Fibroblast of lung (primary cell): Measurements from ENCODE around the gene ILRUN. TPM values are rescaled to one million over a fixed set of nuclear protein-coding genes. Genes with fewer than 3 reads are reported as not detected.
A peak's percentile ranks its signal among the peaks of the same experiment; 100 is the strongest.
"Not testable (repeated sequence)": the region's sequence is repeated elsewhere in the genome, so short reads cannot be mapped to it uniquely, and the experiment has no call there.

ENCODE experiments used
- DNase-seq, 2 donors: peaks; one replicate each; pipeline versions ENCODE4 v3.0.0 to v3.0.0-alpha.2; 2010; ENCODE audit warnings: low read depth in 2 of 2
- H2AFZ ChIP-seq: 2 replicates; pipeline ENCODE4 v1.5.1; 2012; ENCODE audit warnings: low read length, control low read depth, inconsistent platforms
- H3K27ac ChIP-seq: 2 replicates; pipeline ENCODE4 v1.5.1; 2011; ENCODE audit warnings: low read length, control low read depth; ENCODE audit not compliant: insufficient read depth
- H3K27me3 ChIP-seq: 2 replicates; pipeline ENCODE4 v1.5.1; 2011; ENCODE audit warnings: mild to moderate bottlenecking, low read length; ENCODE audit not compliant: control insufficient read depth, insufficient read depth
- H3K36me3 ChIP-seq: 2 replicates; pipeline ENCODE4 v1.5.1; 2011; ENCODE audit warnings: low read length; ENCODE audit not compliant: control insufficient read depth, insufficient read depth
- H3K4me1 ChIP-seq: 2 replicates; pipeline ENCODE4 v1.5.1; 2011; ENCODE audit warnings: low read length; ENCODE audit not compliant: control insufficient read depth, insufficient read depth; ENCODE audit errors: extremely low read depth
- H3K4me2 ChIP-seq: 2 replicates; pipeline ENCODE4 v1.5.1; 2011; ENCODE audit warnings: low read length, control low read depth; ENCODE audit not compliant: insufficient read depth; ENCODE audit errors: extremely low read depth
- H3K4me3 ChIP-seq, 4 experiments: fragments of 200-600 bp in 1 of 4; sonication (generic) in 1 of 4; replicated peaks in 1 of 4; 2 replicates each; pipeline ENCODE4 v1.5.1; 2011 to 2016; ENCODE audit warnings: low read length in 4 of 4, low read depth in 3 of 4, mild to moderate bottlenecking in 3 of 4, control low read depth in 2 of 4, inconsistent platforms in 1 of 4, mixed read lengths in 1 of 4; ENCODE audit not compliant: insufficient read depth in 1 of 4; ENCODE audit errors: control extremely low read depth in 1 of 4
- H3K79me2 ChIP-seq: 2 replicates; pipeline ENCODE4 v1.5.1; 2012; ENCODE audit warnings: mild to moderate bottlenecking, low read length, inconsistent platforms; ENCODE audit not compliant: control insufficient read depth, insufficient read depth
- H3K9ac ChIP-seq: 2 replicates; pipeline ENCODE4 v1.5.1; 2011; ENCODE audit warnings: mild to moderate bottlenecking, low read length, control low read depth; ENCODE audit not compliant: insufficient read depth
- H3K9me3 ChIP-seq: 2 replicates; pipeline ENCODE4 v1.5.1; 2012; ENCODE audit warnings: low read depth, low read length; ENCODE audit not compliant: control insufficient read depth, insufficient read depth
- H4K20me1 ChIP-seq: 2 replicates; pipeline ENCODE4 v1.5.1; 2011; ENCODE audit warnings: low read length; ENCODE audit not compliant: control insufficient read depth, insufficient read depth; ENCODE audit errors: extremely low read depth
- CTCF ChIP-seq, 2 donors: IDR thresholded peaks in 1 of 2; conservative IDR thresholded peaks in 1 of 2; 1 replicate in 1 of 2; 2 replicates in 1 of 2; pipeline ENCODE4 v1.5.1; 2011 to 2012; ENCODE audit warnings: low read length in 2 of 2, control low read depth in 1 of 2, inconsistent platforms in 1 of 2, low read depth in 1 of 2, mild to moderate bottlenecking in 1 of 2
- EZH2 ChIP-seq: IDR thresholded peaks from 2 replicates; pipeline ENCODE4 v1.5.1; 2012; ENCODE audit warnings: low read length, control low read depth, mild to moderate bottlenecking; ENCODE audit errors: missing control alignments
- polyA plus RNA-seq, 2 donors: library from polyadenylated mRNA; depleted of rRNA in 1 of 2; stranded (reverse) in 1 of 2; unstranded in 1 of 2; fragments of >200 nt; gene quantifications; 2 replicates each; pipeline ENCODE4 v1.2.1, GENCODE V29; 2011 to 2012; ENCODE audit warnings: missing spikeins in 1 of 2
- total RNA-seq: library from RNA; depleted of rRNA; stranded (reverse); fragments of >200 nt; gene quantifications from 2 replicates; pipeline ENCODE4 v1.2.1, GENCODE V29; 2014

The ILRUN gene
- total and polyA plus RNA-seq, 2 donors (not counting 1 experiment from before 2014, with no cell fraction given), result 44.1 to 60.1 TPM

GRCh38 chr6:34723203-34723602 is 26.6 kb upstream of the ILRUN start:
- H3K9ac ChIP-seq, result no peak overlapping the region
- H3K36me3 ChIP-seq, result no peaks in the 10 kb centered on the region
- no peaks in the 10 kb centered on the region for H3K79me2 ChIP-seq
- no peak overlapping the region for H3K4me2 ChIP-seq
- peaks cover 3% of the 10 kb centered on the region for H3K4me1 ChIP-seq
- peak; percentile 19 to 41 for DNase-seq
- no peak overlapping the region for H3K4me3 ChIP-seq
- peak overlapping the region; percentile 6 for H2AFZ ChIP-seq
- H3K27me3 ChIP-seq, result no peaks in the 10 kb centered on the region
- no peak overlapping the region for H3K27ac ChIP-seq
- TF ChIP-seq EZH2, result no peak
- TF ChIP-seq CTCF (conservative IDR thresholded peaks at IDR 0.05 in 1 of 2, IDR thresholded peaks at IDR 0.05 in 1 of 2; ENCODE audit: low read depth in 1 of 2, low read length in 2 of 2), result no peak
- H3K9me3 ChIP-seq, result no peaks in the 10 kb centered on the region
- no peaks in the 10 kb centered on the region for H4K20me1 ChIP-seq

- DNase-seq, result no peak
- H3K4me2 ChIP-seq, result no peak overlapping the region
Observed at GRCh38 chr6:34722451-34722850, 25.9 kb upstream of the ILRUN start.

GRCh38 chr6:34720160-34720559 is 23.6 kb upstream of the ILRUN start:
- H3K9ac ChIP-seq, H3K4me3 ChIP-seq, H3K9me3 ChIP-seq, H3K27ac ChIP-seq, H3K36me3 ChIP-seq, H3K79me2 ChIP-seq, H3K4me2 ChIP-seq, H4K20me1 ChIP-seq, H2AFZ ChIP-seq, H3K27me3 ChIP-seq, DNase-seq, H3K4me1 ChIP-seq: not testable (repeated sequence)

More at GRCh38 chr6:34722451-34722850, 25.9 kb upstream of the ILRUN start:
- no peak overlapping the region for H2AFZ ChIP-seq
- no peaks in the 10 kb centered on the region for H3K79me2 ChIP-seq
- no peaks in the 10 kb centered on the region for H4K20me1 ChIP-seq
- no peak overlapping the region for H3K4me3 ChIP-seq
- H3K27me3 ChIP-seq, result no peaks in the 10 kb centered on the region
- no peak overlapping the region for H3K9ac ChIP-seq
- no peak for TF ChIP-seq EZH2
- no peak for TF ChIP-seq CTCF (conservative IDR thresholded peaks at IDR 0.05 in 1 of 2, IDR thresholded peaks at IDR 0.05 in 1 of 2; ENCODE audit: low read depth in 1 of 2, low read length in 2 of 2)
- H3K4me1 ChIP-seq, result peaks cover 3% of the 10 kb centered on the region
- H3K9me3 ChIP-seq, result no peaks in the 10 kb centered on the region
- H3K36me3 ChIP-seq, result no peaks in the 10 kb centered on the region
- no peak overlapping the region for H3K27ac ChIP-seq

DNA sequence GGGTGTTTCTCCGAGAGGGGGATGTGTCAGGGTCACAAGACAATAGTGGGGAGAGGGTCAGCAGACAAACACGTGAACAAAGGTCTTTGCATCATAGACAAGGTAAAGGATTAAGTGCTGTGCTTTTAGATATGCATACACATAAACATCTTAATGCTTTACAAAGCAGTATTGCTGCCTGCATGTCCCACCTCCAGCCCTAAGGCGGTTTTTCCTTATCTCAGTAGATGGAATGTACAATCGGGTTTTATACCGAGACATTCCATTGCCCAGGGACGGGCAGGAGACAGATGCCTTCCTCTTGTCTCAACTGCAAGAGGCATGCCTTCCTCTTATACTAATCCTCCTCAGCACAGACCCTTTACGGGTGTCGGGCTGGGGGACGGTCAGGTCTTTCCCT is 23.1 kb upstream of the ILRUN start:
- H3K4me2 ChIP-seq, H4K20me1 ChIP-seq, H2AFZ ChIP-seq, H3K36me3 ChIP-seq, H3K27me3 ChIP-seq, H3K9me3 ChIP-seq, H3K4me3 ChIP-seq, DNase-seq, H3K9ac ChIP-seq, H3K4me1 ChIP-seq, H3K79me2 ChIP-seq, H3K27ac ChIP-seq: not testable (repeated sequence)
